LNCaP clone FGC (cell line): ENCODE results near the gene SLC13A3.

ENCODE experiments used
- DNase-seq: peaks from one replicate; pipeline ENCODE4 v3.0.0-alpha.2; 2011; ENCODE audit warnings: low read depth
- H3K4me3 ChIP-seq: 2 replicates; pipeline ENCODE4 v1.5.1; 2011; ENCODE audit warnings: mild to moderate bottlenecking, low read depth, low read length, control low read depth
- CTCF ChIP-seq: IDR thresholded peaks from 2 replicates; pipeline ENCODE4 v1.5.1; 2012; ENCODE audit warnings: mild to moderate bottlenecking; ENCODE audit not compliant: control insufficient read depth, insufficient read depth; ENCODE audit errors: extremely low read depth

SLC13A3 gene

GRCh38 chr20:46663531-46663930, 12.3 kb upstream of the SLC13A3 start:
- no peak overlapping the region for H3K4me3 ChIP-seq
- no peak for DNase-seq
- no peak for TF ChIP-seq CTCF

GRCh38 chr20:46661659-46662058, 10.4 kb upstream of the SLC13A3 start:
- no peak for TF ChIP-seq CTCF
- H3K4me3 ChIP-seq = no peak overlapping the region
- DNase-seq = no peak

GRCh38 chr20:46660487-46660886, 9.2 kb upstream of the SLC13A3 start:
- no peak for TF ChIP-seq CTCF
- no peak for DNase-seq
- no peak overlapping the region for H3K4me3 ChIP-seq

GRCh38 chr20:46657618-46658017, 6.4 kb upstream of the SLC13A3 start:
- TF ChIP-seq CTCF = no peak
- H3K4me3 ChIP-seq = no peak overlapping the region
- no peak for DNase-seq

- no peak for TF ChIP-seq CTCF
- H3K4me3 ChIP-seq = no peak overlapping the region
- DNase-seq = no peak
Observed at GRCh38 chr20:46657137-46657536, 5.9 kb upstream of the SLC13A3 start.

GRCh38 chr20:46652699-46653098, 1.4 kb upstream of the SLC13A3 start:
- H3K4me3 ChIP-seq = no peak overlapping the region
- no peak for TF ChIP-seq CTCF
- DNase-seq = no peak

GRCh38 chr20:46650575-46651090, 626 bp downstream of the SLC13A3 start:
- no peak overlapping the region for H3K4me3 ChIP-seq
- no peak for DNase-seq
- no peak for TF ChIP-seq CTCF
